GM20431 (cell line): ENCODE measurements around the gene PTPN2.
"Not testable (repeated sequence)": the region's sequence is repeated elsewhere in the genome, so short reads cannot be mapped to it uniquely, and the experiment has no call there.

Experiments
- in situ Hi-C: fragments of 300-500 bp; cut with MseI, MboI; formaldehyde crosslinking; loops from one replicate; pipeline ENCODE4 v1.15.0; 2020; ENCODE audit warnings: low sequenced_read_pairs; ENCODE audit not compliant: unreplicated experiment

PTPN2 gene

DNA sequence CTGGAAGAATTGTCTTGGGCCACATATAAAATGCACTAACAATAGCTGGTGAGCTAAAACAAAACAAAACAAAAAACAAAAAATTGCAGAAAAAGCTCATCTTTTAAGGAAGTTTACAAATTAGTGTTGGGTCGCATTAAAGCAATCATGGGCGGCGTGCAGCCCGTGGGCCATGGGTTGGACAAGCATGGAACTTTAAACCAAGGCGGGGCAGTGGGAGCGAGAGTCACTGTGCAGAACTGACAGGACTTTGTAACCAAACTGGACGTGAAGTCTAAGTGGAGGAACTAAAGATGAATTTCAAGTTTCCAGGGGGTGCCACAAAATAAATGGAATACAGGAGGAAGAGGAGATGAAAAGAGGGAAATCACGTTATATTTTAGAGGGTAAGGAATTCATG, 100.5 kb downstream of the PTPN2 start:
- in situ Hi-C loops, result no loop called here

DNA sequence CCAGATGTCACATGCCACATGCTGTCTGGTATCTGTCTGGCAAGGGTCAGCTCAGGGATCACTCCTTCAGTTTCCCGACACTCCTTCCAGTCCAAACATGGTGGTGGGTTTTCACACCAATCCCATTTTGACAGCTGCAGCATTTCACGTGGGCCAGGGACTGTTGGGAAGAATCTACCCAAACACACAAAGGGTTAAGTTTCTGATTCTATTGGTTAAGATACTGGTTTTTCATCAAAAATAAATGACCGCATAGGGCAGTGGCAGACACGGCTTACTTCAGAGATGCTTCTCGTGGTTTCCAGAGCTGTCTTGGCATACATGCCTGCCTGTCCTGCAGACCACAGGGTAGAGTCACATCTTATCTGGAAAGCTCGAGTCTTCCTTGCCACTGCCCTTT, 101.5 kb downstream of the PTPN2 start:
- in situ Hi-C loops, result no loop called here

DNA sequence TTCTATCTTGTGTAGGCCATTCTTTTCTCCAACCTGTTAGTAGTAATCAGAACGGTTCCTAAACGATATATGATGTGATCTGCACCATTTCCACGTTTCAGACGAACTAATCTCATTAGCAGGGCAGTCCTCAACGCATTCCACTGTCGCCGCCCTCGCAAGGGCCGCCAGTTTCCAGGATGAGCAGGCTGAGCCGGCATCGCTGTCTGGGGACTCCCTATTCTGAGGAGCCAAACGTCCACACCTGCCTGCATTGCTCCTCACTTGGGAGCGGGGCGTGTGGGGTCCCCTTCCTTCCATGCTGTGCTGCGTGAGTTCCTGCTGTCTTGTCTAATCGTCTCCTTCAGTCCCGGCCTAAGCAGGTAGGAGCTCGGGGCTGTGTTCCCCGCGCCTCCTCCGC, 104.6 kb downstream of the PTPN2 start:
- in situ Hi-C loops, result no loop called here

DNA sequence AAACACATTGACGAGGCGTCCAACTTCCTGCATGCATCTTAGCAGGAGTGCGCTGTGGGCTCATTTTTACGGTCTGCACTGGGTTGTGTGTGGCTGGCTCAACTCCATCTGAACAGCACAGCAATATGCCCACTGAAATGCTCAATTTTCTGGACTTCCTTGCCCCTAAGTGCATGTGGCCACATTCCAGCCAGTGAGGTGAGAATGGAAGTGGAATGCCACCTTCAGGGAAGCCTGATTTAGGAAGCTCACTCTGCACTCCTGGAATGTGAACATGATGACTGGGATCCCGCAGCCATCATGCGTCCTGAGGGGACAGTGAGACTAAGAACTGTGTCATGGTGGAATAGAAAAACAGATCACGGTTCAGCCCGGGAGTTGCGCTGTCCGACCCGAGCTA, 105.0 kb downstream of the PTPN2 start:
- in situ Hi-C loops, result no loop called here

DNA sequence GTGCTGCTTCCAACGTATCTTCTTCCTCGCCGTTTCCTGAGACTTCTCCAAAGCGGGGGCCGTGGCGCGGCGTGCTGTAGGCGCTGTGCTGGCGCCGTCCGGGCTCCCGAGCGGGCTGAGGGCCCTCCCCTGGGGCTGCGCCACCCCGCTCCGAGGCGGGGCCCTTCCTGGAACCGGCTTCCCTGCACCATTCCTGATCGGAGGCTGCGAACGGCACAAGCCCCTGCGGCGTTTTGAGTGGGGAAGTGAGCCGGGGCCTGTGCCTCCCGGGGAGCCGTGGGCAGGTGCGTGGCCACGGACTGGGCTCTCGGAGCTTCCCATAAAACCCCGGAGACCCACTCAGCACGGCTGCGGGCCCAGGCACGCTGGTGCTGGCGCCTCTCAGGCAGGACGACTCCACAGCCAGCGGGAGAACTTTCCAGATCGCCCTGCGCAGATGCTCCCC, 106.5 kb downstream of the PTPN2 start:
- in situ Hi-C loops, result no loop called here

DNA sequence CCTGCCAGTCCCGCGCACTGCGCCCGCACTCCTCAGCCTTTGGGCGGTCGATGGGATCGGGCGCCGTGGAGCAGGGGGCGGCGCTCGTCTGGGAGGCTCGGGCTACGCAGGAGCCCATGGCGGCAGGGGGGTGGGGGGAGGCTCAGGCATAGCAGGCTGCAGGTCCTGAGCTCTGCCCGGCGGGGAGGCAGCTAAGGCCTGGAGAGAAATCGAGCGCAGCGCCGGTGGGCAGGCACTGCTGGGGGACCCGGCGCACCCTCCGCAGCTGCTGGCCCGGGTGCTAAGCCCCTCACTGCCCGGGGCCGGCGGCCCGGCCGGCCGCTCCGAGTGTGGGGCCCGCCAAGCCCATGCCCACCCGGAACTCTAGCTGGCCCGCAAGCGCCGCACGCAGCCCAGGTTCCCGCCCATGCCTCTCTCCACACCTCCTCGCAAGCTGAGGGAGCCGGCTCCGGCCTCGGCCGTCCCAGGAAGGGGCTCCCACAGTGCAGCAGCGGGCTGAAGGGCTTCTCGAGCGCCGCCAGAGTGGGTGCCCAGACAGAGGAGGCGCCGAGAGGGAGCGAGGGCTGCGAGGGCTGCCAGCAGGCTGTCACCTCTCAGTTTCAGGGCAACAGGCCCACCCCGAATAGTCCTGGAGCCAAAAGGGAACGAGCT, 107.1 kb downstream of the PTPN2 start:
- in situ Hi-C loops, result no loop called here

DNA sequence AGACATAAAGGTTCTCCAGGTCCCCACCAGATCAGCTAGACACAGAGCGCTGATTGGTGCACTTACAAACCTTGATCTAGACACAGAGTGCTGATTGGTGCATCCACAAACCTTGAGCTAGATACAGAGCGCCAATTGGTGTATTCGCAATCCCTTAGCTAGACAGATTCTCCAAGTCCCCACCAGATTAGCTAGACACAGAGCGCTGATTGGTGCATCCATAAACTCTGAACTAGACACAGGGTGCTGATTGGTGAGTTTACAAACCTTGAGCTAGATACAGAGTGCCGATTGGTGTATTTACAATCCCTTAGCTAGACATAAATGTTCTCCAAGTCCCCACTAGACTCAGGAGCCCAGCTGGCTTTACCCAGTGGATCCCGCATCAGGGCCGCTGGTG, 107.6 kb downstream of the PTPN2 start:
- in situ Hi-C loops, result not testable (repeated sequence)

DNA sequence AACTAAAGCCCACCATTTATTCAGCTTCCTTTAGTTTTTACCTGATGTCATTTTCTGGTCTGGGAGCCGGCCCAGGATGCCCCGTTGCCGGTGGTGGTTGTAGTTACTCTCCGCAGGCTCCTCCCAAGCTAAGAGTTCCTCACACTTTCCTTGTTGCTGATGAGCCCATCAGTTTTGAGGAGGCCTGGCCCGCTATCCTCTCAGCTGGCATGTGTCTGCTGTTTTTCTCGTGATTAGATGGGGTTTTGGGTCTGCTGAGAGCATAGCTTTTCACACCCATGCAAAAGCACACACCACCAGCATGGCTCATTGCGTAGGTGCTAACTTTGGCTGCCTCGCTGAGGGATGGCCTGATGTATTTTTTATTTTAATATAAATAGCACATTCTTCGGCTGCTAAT, 109.1 kb downstream of the PTPN2 start:
- in situ Hi-C loops, result no loop called here

DNA sequence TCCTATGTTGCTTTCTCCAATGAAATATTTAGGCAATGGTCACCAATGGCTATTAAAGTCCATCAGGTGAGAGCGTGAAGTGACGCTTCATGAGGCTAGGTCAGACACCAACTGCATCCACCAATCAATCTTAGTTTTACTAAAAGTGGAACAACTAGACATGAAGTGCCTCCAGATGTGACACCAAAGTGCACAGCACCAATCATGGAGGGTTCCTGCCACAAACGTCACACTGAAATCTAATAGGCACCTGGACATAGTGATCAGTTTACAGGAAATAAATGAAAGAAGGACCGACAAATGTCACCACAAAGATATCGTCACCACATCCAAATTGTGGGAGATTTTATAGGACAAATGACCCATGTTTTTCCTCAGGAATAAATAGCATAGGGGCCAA, 110.7 kb downstream of the PTPN2 start:
- in situ Hi-C loops, result no loop called here

DNA sequence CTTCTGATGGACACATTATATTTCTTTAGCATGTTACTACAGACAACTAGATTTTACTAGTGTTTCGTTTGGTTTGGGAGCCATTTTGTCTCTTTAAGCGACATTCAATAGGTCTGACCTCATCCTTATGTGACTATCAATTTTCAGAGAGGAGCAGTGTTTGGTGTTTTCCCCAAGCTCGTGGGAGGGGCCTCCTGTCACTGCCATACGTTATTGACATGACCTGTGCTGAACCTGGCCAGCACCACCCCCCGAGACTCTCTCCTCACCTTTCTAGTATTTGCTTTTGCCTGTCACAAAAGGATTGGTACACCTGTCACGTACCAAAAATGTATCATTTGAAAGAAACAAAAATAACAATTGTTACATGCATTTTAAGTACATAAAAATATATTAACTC, 111.9 kb downstream of the PTPN2 start:
- in situ Hi-C loops, result no loop called here

DNA sequence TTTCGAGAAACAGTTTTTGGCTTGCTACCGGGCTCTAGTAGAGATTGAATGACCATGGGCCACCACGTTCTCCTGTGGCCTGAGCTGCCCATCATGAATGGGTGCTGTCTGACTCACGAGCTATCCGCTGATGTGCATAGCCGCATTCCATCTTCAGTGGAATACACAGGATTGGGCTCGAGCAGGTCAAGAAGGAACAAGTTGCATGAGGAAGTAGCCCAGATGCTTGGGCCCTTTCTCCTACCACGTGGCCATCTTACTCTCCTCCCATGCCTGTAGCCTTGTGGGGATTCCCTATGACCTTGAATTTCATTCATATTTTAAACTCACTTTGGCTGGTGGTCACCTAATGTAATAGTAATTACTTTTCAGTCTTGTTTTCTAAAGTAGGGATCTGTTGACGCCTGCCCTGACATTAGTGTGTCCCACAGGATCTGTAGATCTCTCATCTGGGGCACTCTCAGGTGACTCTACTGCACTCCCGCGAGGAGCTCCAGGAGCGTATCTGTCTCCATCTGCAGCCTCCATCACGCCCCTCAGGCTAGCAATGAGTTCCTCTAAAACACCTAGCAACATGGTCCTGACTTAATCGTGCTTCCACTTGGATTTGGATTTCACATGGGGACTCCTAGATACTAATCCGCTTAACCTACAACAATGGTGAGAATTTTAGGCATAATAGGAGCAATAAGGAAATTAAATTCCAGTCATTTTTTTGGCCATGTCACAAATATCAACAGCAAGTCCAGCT, 113.4 kb downstream of the PTPN2 start:
- in situ Hi-C loops, result no loop called here

DNA sequence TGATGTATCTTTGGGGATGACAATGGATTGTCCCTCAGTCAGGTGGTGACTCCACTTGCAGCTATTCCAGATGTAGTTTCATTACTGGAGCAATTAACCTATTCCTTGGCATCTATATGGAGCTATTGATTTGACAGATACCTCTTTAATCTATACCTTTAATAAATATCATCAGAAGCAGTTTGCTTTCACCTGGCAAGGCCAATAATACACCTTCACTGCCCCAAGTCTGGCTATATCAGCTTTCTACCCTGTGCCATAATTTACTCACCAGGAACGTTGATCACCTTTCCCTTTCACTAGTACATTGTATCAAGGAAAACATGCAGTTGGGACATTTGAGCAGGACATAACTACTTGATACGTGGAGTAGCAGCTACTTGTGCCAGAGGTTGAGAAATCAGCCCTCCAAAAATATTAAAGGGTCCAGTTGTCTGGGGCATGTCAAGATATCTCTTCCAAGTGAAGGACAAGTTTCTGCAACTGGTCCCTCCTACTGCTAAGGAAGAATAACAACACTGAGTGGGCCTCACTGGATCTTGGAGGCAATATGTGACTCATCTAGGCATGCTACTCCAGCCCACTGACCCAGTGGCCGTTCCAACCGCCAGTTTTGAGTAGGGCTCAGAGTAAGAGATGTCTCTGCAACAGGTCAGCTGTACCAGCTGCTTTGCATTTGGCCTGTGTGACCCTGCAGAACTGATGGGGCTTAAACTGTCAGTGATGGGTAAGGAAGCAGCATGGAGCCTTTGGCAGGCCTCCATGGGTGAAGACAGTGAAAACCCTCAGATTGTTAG, 114.2 kb downstream of the PTPN2 start:
- in situ Hi-C loops, result no loop called here

DNA sequence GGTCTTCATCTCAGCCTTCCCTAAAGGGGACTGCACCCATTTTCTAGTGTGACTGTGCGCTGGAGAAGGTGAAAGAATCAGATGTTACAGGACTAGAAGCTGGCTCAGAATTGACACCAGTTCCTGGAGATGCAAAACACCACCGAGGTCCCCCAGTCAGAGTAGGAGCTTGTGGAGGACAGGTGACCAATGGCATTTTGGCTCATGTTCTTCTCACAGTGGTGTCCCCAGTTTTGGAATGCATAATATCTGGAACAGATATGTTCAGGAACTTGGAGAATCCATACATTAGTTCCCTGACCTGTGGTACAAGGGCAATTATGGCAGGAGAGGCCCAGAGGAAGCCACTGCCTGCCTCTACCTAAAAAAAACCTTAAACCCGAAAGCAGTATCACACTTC, 114.9 kb downstream of the PTPN2 start:
- in situ Hi-C loops, result no loop called here

DNA sequence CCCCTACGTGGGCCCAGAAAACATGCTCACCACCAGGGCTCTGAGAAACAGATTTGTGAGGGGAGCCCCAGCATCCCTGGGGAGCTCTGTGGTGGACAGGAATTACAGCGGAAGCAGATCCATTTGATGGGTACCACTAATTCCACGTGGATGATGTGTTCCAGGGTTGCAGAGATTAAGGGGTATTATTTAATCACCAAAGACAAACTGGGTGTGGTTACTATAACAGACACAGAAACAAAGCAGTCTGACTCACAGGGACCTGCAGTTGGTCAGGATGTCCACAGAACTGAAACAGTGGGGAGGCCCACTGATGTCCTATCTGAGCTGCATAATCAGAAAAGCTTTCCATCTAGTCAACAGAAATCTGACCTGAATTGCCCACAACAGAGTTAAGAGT, 115.4 kb downstream of the PTPN2 start:
- in situ Hi-C loops, result no loop called here

DNA sequence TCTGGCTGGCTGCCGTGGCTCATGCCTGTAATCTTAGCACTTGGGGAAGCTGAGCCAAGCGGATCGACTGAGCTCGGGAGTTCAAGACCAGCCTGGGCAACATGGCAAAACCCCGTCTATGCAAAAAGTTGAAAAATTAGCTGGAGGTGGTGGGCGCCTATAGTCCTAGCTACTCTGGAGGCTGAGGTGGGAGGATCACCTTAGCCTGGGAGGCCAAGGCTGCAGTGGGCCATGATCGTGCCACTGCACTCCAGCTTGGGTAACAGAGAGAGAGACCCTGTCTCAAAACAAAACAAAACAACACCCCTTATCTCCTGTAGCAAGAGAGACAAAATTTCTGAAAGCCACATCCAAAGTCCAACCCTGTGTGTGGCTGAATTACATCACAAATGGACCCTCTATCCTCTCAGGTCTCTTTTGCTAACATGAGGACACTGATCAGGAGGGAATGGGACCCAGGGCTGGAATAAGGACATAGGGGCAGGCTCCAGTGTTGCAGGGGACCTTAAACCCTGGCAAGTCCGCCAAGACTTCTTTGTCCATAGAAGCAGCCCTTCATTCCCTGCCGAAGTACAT, 116.4 kb downstream of the PTPN2 start:
- in situ Hi-C loops, result no loop called here

DNA sequence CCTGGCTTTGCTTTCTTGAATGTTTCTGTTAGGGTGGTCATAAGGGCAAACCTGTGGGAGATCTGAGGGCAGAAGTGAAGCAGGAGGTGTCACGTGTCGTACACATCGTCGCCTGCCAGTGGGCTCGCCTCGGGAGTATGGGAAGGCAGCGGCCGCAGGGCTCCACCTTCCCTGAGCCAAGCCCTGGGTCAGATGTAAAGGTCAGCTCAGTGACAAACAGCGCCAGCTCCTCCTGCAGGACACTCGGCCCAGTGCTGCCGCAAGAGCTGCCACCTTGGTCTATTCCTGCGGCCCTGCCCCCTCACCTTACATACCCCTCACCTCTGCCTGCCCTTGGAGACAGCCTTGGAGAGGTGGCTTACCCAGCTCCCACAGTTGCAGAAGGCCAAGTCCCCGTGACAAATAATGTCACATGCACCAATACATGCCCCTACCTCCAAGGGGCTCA, 117.0 kb downstream of the PTPN2 start:
- in situ Hi-C loops, result no loop called here

DNA sequence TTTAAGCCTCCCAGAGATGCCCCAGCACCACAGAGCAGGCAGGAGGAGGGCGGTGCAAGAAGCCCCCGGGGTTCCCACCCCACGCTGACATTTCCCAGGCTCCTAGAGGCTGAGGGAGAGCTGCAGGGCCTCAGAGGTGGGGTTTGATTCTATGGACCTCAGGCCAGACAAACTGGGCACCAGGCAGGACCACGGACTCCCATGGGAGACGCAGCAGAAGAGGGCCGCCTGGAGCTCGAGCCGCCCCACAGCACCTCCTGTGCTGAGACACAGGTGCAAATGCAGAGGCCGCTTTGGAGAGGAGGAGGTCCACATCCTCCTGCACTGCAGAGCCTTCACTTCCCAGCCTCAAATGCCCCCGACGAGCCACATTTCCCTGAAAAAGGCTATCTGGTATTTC, 118.5 kb downstream of the PTPN2 start:
- in situ Hi-C loops, result no loop called here

DNA sequence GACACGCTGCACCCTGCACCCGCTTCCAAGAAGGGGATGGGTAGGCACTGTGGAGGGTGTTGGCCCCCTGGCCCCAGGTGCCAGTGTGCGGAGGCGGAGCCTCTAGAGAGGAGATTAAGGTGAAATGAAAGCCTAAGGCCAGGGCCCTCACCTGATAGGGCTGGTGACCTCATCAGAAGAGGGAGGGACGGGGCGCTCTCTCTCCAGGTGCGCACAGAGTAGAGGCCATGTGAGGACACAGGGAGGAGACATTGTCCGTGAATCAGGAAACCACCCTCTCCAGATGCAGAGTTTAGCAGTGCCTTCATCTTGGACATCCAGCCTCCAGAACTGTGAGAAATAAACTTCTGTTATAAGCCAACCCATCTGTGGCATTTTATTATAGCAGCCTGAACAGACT, 118.9 kb downstream of the PTPN2 start:
- in situ Hi-C loops, result no loop called here

DNA sequence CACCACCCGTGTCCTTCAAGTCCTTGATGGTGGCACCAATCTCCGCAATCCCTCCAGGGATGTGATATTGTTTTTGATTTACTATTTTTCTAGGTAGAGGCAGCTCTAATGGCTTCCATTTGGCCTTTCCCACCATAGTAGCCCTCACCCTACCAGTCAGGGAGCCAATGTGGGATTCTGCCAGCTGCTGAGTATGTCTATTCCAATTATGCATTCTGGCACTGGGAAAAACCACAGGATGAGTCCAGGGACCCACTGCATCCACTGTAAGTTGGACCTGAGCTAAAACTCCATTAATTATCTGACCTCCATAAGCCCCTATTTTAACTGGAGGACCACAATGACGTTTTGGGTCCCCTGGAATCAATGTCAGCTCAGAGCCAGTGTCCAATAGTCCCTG, 125.5 kb downstream of the PTPN2 start:
- in situ Hi-C loops, result not testable (repeated sequence)

DNA sequence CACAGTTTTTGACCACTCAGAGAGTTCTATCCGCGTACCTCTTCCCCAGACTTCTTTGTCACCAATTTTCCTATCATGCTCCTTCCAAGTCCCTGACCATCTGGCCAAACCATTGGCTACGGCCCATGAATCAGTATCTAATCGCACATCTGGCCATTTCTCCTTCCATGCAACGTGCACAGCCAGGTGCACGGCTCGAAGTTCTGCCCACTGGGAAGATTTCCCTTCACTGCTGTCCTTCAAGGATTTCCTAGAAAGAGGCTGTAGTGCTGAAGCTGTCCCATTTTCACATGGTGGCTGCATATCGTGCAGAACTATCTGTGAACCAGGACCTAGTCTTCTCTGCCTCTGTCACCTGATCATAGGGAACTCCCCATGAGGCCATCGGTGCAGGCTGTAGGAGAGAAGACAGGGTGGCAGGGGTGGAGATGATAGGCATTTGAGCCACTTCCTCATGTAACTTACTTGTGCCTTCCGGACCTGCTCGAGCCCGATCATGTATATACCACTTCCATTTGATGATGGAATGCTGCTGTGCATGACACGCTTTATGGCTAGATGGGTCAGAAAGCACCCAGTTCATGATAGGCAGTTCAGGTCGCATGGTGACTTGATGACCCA, 127.3 kb downstream of the PTPN2 start:
- in situ Hi-C loops, result not testable (repeated sequence)
